Stimulated activated CD8-positive, alpha-beta memory T cell treated with anti-CD3 and anti-CD28 coated beads, Interleukin-12 subunit alpha, Interleukin-12 subunit beta, amount 100 ng/mL, for 1 hour (primary cell): Measurements from ENCODE around the gene PAPPA2.
"Not testable (repeated sequence)": the region's sequence is repeated elsewhere in the genome, so short reads cannot be mapped to it uniquely, and the experiment has no call there.

Experiments used
- DNase-seq: peaks from one replicate; pipeline ENCODE4 v3.0.0-alpha.2; 2020; ENCODE audit warnings: low read depth

PAPPA2 gene

DNA sequence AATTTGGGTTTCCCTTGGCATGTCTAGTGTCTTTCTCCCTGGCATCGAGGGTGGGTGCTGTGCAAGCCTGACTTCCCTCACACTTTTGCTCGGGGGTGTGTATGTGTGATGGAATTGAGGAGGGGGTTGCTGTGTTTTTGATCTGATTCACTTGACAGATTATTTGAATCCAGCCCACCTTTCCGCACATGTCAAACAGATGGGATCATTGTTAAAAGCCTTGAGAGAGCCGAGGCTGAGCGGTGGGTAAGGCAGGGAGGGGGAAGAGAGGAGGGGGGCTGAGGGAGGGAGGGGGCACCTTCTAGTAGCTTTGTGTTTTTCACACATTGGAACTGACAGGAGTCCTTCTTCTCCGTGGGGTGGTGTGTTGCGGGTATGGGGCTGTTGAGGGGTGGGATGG, 90.0 kb downstream of the PAPPA2 start:
- no peak for DNase-seq

DNA sequence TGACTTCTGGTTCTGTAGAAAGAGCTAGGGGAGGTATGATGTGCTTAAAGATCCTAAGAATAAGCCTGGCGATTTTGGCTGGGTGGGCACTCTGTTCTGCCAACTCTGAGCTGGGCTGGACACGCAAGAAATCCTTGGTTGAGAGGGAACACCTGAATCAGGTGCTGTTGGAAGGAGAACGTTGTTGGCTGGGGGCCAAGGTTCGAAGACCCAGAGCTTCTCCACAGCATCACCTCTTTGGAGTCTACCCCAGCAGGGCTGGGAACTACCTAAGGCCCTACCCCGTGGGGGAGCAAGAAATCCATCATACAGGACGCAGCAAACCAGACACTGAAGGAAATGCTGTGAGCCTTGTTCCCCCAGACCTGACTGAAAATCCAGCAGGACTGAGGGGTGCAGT, 93.3 kb downstream of the PAPPA2 start:
- no peak for DNase-seq

DNA sequence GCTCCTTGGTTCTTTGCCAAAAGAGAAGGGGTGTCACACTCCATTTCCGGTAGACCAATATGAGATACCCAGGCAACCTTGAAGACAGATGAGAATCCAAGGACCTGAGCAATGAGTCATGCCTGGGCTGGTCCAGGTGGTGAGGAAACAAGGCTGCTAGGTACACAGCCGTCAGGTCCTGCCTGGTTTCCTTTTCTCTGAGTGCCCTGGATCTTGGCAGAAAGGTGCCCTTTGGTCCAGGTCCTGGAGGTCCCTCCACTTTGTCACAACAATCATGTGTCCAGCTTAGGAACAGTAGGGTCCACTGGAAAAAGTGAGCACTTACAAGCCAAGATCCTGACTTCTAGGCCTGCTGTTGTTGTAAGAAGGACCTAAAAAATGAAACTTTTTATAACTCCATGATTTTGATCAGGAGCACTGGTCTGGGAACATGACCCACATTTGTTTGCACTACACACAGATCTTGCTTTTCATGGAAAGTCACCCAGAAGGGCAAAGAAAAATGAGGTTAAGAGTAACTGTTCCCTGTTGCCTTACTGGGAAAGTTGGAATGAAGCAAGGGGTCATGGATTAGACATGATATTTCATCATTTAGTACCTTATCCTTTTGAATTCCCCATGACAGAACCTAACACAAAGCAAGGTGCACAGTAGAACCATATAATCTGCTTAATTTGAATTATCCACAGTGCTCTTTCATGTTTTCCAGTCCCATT, 94.7 kb downstream of the PAPPA2 start:
- DNase-seq = no peak

DNA sequence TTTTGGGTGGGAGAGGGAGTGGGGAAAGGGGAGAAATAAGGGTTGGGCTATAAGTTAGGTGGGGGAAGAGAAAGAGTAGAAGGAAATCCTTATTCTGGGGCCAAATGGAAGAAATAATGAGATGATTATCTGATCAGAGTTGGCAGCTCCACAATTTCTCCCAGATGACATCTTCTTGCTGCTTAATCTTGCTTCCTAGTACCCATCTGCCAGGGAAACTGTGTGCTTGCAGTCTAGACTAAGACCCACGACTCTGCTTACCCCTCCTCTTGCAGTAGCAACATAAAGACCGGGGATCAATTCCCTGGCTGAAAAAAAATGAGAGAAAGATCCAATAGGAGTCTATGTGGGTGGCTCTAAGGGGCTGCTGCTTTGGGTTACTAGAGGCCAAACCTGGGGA, 95.6 kb downstream of the PAPPA2 start:
- DNase-seq = no peak

DNA sequence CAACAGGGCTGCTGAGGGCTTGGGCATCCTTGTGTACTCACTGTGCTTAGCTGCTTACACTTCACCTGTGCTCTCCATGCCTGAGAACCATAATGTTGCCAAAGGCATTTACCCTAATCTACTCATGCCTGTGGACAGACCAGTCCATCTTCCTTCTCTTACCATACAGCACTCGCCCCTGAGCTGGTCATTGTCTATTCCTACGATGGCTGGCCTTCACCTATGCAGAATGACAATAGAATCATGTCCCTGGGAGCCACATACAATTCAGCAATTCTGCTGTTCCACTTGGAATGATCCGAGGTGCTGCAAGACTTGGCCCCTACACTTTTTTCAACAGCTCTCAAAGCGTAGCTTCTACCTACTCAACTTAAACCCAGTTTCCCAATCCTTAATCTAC, 96.5 kb downstream of the PAPPA2 start:
- DNase-seq = no peak

DNA sequence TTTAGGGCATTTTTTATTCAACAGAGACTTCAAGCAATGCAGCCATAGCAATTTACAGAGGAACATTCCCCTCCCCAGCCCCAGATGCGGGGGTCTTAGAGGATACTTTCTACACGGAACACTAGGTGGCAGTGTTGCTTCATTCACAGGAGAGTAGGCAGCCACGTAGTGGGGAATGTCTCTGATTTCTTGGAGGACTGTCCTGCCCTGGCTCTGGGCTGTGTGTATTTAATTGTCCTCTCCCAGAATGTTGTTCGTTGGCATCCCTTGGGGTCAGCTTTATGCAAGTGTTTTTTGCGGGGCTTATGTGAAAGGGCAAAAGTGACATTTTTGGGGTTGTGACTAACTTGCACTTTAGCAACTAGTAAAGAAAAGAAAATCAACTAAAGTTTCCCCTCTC, 96.9 kb downstream of the PAPPA2 start:
- DNase-seq = no peak

DNA sequence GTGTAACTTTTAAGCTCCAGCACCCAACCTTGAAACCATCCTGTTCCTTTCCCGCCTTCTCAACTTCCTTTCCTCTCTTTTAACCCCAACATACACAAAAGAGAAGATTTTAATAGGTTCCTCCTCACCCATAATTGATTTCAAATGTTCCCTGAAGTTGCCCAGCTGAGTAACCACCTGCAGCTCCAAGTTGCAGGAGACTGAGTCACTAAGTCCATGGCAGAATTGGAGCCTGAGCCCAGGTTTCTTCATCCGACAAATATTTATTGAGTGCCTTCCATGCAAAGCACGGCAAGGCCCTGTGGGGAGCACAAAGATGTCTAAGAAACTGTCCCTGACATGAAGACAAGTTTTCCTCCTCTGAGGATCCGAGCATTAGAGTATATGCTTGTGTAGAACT, 97.7 kb downstream of the PAPPA2 start:
- DNase-seq = no peak

DNA sequence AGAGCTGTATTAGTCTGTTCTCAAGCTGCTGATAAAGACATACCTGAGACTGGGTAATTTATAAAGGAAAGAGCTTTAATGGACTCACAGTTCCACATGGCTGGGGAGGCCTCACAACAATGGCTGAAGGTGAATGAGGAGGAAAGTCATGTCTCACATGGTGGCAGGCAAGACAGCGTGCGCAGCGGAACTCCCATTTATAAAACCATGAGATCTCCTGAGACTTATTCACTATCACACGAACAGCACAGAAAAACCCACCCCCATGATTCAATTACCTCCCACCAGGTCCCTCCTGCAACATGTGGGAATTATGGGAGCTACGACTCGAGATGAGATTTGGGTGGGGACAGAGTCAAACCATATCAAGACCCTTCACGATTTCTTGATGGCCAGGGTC, 98.8 kb downstream of the PAPPA2 start:
- not testable (repeated sequence) for DNase-seq

DNA sequence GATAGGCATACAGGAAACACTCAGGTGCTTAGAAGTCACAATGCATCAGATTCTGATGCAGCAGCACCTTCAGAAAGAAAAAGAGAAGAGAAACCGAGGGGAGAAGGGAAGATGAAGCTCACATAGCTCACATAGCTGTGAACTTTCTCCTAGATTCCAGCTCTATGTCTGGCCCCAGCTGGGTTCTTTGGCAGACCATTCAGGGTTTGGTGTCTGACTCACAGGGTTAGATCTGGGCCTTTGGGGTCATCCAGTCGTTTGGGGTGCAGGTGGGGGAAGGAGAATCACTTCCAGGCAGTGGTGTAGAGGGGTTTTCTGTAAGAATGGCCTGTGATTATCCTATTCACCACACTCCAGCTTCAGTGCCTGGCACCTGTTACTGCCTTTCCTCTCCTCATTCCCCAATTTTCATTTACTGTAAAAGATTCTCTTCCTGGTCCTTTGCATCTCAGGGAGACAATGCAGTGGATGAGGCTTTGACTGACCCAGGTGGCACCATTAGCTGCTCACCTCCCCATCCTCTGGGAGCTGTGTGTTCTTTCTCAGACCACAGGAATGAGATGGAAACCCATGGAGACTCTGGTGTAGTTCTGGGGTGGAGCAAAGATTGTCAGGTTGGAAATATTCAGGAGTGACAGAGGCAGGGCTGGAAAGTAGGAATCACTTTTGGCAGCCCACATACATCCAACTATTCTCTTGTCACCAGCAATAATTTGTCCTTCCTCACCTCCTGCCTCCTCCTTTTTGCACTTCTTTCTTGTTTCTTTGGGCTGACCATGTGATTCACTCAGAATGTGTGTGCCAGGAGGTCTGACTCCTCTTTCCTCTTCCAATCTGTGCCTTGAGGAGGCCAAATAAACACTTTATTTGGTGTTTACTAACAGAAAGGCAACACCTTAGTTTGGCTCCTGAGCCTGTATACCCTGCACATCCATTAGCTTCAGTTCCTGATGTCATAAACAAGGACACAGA, 103.3 kb downstream of the PAPPA2 start:
- no peak for DNase-seq

DNA sequence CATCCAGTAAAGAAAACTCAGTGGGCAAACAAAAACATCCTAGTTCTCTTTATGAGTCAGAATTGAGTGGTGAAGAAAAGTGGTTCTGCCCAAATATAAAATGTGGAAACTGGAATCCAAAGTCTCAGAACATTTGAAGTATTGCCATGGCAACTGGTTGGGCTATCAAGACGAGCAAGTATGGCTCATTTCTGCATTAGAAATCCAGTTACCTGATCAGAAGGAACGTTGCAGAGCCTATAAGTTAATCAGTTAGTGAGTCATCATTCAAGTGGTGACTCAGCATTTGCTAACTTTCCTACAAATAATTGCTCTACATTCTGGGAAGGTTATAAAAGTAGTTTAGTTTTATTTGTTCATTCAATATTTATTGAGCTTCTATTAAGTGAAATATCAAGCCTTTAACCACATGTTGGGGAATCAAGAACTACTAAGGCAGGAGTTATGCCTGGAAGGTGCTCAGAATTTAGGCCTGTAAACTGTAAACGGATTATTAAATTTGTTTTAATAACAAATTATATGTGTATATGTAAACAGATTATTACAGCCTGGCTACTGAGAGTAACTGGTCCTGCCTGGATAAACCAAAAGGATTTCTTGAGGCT, 104.3 kb downstream of the PAPPA2 start:
- DNase-seq = no peak

DNA sequence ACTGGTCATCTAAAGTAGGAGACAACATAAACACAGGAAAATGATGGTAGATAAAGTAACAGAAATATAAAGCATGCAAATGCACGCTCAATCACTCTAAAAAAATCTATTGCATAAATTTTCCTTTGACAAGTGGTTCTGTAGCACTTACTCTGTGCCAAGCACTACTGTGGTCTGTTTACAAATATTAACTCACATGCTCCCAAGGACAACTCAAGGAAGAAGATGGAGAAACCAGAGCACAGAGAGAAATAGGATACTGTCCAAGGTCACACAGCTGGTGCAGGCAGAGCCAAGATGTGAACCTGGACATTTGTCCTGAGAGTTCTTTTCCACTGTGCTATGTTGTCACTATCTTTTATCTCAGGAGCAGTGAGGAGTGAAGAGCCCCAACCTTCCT, 105.2 kb downstream of the PAPPA2 start:
- DNase-seq = no peak

DNA sequence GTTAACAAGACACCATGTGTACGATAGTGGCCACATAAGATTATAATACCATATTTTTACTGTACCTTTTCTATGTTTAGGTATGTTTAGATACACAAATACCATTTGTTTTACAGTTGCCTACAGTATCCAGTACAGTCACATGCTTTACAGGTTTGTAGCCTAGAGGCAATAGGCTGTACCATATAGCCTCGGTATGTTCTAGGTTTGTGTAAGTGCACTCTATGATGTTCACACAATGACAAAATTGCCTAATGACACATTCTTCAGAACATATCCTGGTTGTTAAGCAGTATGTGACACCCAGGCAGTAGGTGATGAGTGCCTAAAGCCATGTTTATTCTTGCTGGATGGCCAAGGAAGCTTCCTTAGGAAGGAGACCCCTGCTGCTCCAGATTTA, 111.8 kb downstream of the PAPPA2 start:
- DNase-seq = no peak

DNA sequence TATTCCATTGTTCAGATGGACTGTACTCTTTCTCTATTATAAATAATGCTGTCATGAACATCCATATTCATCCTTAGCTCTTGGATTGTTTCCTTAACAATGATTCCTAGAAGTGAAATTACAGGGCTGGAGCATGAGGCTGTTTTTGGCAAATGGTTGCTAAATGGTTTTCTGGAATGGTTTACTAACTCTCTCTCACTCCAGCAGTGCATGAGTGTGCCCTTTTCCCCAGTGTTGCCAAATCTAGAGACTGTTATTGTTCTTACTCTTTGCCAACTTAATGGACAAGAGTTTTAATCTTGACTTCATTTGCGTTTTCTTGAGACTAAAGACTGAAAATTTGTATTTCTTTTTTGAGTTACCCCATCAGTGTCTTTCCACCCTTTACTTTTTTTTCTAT, 113.0 kb downstream of the PAPPA2 start:
- DNase-seq = no peak

DNA sequence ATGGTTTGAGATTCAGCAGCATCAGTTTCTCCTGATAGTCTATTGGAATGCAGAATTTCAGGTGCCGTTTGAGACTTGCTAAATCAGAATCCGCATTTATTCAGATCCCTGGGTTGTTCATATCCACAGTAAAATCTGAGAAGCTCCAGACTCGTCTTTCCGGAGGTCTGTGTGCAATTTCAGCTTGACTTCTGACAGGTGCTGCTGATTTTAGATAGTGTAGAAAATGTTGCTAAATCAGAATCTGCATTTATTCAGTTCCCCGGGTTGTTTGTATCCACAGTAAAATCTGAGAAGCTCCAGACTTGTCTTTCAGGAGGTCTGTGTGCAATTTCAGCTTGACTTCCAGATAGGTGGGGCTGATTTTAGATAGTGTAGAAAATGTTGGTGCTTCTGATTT, 113.7 kb downstream of the PAPPA2 start:
- no peak for DNase-seq

DNA sequence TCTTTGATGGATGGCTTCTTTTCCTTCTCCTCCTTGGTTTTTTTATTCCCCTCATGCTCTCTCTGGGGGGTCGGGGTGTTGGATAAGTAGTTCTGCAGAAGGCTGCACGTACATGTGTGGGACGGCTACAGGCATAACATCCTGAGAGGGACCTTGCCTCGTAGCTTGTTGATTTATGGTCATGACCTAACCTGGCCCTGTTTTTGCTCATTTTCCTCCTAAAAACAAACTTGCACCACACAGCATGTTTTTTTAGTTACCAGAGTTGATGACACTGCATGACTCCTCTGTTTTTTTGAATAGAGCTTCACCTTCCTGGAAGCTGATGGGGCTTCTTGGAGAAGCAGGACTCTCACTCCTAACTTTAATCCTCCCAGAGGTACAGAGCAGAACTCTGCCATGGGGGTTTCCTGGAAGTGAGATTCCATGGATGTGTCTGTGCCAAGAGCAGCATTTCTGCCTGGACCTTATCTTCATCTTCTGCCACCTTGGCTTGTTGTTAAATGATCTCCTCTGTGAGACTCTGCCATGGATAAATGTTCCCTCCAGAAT, 114.7 kb downstream of the PAPPA2 start:
- no peak for DNase-seq

DNA sequence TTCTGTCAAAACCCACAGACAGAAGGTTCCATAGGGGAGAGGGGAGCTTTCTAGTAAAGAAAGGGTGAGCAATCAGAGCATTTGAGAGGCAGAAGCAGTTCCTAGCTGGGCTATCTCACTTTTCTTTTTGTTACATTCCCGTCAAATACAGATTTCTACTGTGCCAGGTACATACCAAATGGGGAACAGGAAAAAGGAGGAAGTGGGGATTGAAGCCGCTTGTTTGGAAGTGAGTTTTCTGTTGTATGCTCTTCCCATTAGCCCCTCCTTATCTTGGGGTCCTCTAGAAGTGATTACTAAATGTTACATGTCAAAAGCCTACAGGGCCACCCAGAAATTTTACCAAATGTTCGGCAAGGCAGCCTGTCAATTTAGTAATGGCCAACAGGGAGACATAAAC, 116.1 kb downstream of the PAPPA2 start:
- no peak for DNase-seq

DNA sequence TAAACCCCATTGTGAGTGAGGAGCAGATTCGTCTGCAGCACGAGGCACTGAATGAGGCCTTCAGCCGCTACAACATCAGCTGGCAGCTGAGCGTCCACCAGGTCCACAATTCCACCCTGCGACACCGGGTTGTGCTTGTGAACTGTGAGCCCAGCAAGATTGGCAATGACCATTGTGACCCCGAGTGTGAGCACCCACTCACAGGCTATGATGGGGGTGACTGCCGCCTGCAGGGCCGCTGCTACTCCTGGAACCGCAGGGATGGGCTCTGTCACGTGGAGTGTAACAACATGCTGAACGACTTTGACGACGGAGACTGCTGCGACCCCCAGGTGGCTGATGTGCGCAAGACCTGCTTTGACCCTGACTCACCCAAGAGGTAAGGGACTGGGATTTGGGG, 132.2 kb downstream of the PAPPA2 start:
- DNase-seq = no peak

DNA sequence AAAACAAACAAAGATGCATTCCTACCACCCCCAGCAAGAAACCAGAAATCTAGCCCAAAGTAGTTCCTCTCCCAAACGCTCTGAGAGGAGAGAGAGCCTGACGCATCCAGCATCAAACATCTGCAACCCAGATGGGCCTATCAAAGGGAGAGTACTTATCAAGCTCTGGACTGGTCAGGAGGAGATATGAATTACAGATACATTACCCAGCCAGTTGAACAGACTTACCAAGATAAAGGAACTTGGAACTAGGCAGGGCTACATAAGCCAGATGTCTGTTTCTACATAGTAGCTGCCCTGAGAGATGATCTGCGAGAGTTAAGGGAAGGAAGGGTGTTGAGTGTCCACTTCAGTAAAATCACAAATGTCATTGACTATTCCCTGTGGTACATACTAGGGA, 138.4 kb downstream of the PAPPA2 start:
- DNase-seq = no peak

DNA sequence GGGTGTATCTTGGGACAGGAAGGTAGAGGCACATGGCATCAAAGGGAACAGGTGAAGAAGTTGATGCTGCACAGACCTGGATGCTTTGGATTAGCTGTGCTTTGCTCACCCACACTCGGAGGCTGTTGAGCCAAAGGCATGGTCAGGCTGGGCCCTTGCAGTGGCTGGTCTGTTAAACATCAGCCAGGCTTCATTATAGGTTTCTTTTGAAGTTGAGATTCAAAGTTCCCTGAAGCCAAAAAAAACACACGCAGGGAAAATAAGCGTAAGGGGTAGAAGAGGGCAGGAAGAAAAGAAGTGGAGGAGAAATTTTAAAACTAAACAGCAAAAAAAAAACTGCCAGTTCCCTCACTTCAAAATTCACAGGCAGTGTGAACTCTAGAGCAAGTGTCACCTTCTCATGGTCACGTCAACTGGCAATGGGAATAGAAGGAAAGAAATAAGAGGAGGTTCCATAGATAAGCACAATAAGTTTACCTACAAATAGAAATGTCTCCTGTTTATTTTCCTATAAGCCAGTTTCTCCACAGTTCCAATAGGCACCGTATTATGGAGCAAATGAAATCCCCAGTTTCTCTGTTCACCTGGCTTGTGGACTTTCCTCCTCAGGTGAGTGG, 139.5 kb downstream of the PAPPA2 start:
- DNase-seq = no peak

DNA sequence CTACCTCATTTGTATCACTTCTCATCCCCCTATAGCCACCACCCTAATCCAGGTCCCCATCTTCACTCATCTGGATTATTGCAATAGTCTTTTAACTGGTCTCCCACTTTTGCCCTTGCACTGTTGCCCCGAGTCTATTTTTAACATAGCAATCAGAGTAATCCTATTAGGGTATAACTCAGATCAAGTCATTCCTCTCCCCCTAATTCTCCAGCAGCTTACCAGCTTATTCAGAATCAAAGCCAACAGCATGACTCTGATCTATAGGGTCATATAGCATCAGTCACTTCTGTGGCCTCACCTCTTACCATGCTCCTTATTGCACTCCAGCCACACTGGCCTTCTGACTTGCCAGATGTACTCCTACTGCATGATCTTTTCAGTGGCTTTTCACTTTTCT, 140.7 kb downstream of the PAPPA2 start:
- no peak for DNase-seq

DNA sequence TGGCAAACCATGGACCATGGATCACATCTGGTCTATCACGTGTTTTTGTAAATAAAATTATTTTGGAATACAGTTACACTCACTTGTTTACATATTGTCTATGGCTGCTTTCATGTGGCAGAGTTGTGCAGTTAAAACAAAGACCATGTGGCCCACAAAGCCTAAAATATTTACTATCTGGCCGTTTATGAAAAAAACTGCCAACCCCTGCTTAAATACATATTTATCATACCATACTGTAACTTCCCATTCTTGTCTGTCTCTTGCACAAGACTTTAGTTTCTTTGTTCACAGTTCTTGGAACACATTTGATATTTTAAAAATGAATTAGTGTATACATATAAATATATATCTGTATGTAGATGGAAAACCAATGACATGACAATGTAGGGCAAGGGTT, 141.5 kb downstream of the PAPPA2 start:
- no peak for DNase-seq

DNA sequence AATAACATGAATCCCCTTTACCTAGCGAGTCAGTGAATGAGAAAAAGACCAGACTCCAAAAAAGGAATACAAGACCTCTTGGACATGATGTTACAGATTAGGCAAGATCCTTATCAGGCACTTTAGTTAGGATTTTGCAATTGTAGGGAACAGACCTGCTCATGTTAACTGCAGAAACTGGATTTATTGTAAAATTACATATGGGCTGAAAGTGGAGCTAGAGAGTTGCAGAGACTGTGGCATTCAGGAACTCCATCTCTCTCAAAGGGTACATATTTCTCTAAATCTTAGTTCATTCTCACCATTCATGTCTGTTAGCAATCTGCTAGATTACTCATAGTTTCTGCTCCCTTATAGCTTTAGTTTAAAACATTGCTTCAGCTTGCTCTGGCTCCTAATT, 142.2 kb downstream of the PAPPA2 start:
- DNase-seq = no peak
